OCI-LY1 (cell line): ENCODE measurements around the gene TEX261.

Experiments used
- EZH2 ChIP-seq: fragments of 200-600 bp; sonication (generic), shearing (Covaris generic); IDR thresholded peaks from 2 replicates; pipeline ENCODE4 v1.8.0; 2017; ENCODE audit warnings: borderline replicate concordance, mixed run types, mild to moderate bottlenecking, antibody characterized with exemption, low read length, moderate library complexity, mixed read lengths
- TF ChIP-seq, protein P1 (sequence below): fragments of 200-600 bp; sonication (generic), shearing (Covaris generic); IDR thresholded peaks from 2 replicates; pipeline ENCODE4 v1.5.1; 2017; ENCODE audit warnings: mild to moderate bottlenecking, antibody characterized with exemption, low read length, moderate library complexity, mixed read lengths

DNA sequence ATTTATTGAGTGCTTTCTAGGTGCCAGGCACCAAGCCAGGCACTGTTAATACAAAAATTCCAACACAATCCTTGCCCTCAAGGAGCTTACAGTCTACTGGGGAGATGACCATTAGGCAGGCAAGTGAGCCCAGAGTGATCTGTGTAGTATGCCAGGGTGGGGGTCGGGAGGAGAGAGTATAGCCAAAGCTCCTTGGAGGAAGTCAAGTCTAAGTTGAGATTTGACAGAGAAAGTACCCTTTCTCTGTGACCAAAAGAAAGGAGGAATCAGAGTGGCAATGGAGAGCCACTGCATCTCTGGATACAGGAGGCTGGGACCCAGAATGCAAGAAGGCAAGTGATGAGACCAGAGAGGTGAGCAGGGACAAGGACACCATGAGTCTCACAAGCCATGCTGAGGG, 8.7 kb downstream of the TEX261 start:
- TF ChIP-seq, protein P1, sequence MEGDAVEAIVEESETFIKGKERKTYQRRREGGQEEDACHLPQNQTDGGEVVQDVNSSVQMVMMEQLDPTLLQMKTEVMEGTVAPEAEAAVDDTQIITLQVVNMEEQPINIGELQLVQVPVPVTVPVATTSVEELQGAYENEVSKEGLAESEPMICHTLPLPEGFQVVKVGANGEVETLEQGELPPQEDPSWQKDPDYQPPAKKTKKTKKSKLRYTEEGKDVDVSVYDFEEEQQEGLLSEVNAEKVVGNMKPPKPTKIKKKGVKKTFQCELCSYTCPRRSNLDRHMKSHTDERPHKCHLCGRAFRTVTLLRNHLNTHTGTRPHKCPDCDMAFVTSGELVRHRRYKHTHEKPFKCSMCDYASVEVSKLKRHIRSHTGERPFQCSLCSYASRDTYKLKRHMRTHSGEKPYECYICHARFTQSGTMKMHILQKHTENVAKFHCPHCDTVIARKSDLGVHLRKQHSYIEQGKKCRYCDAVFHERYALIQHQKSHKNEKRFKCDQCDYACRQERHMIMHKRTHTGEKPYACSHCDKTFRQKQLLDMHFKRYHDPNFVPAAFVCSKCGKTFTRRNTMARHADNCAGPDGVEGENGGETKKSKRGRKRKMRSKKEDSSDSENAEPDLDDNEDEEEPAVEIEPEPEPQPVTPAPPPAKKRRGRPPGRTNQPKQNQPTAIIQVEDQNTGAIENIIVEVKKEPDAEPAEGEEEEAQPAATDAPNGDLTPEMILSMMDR: no peak
- TF ChIP-seq EZH2: no peak
